NCI-H146 treated with DMSO at 0.1 percent for 48 hours (cell line): ENCODE data around the gene ERCC3.
"Not testable (repeated sequence)": the region's sequence is repeated elsewhere in the genome, so short reads cannot be mapped to it uniquely, and the experiment has no call there.

Source experiments
- DNase-seq: peaks from one replicate; lab custom pipeline; 2025; ENCODE audit not compliant: unreplicated experiment; lab: John Stamatoyannopoulos, UW

ERCC3 gene

DNA sequence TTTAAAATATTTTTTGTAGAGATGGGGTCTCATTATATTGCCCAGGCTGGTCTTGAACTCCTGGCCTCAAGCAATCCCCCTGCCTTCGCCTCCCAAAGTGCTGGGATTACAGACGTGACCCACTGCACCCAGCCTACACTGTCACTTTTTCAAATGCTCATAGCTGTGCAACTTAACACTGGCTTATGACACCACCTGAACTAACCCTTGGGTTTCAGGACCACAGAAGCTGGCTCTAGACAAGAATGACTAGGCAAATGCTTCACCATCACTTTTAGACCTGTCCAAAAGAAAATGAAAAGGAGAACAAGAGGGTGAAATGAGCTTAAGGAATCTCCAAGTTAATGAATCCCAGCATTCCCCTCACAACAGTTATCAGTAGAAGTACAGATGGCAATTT, 13.3 kb downstream of the ERCC3 start:
- no peak for DNase-seq

DNA sequence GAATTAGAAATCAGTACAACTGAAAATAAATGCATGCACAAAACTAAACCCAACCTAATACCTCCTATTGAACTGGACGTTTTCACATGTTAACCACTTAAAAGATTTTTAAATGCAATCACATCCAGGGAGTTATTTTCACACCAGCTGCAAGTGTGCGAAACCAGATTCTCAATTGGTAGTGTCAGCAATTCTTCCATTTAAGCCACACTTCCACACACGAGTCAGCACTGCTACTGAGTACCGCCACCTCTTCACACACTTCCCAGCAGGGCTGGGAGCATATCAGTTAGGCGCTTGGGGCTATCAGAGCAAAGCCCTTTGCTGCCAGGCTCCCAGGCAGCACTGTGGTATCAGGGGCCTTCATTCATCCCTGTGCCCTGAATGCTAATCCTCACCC, 14.2 kb downstream of the ERCC3 start:
- no peak for DNase-seq

DNA sequence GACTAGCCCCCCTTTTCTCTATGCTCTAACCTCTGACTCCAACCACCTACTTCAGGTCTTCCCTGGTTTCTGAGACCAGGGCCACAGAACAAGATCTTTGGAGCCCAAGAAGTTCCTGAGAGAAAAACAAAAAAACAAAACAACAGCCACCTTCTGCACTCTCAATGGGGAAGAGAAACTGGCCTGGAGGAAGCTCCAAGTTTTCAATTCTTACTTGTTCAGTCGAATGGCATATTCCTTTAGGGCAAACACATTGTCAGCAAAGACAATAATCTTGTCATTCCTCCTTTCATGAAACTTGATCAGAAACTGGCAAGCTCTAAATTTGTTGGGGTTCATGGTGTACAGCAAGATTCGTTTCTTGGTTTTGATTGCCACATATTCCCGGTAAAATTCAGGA, 15.0 kb downstream of the ERCC3 start:
- DNase-seq = no peak

DNA sequence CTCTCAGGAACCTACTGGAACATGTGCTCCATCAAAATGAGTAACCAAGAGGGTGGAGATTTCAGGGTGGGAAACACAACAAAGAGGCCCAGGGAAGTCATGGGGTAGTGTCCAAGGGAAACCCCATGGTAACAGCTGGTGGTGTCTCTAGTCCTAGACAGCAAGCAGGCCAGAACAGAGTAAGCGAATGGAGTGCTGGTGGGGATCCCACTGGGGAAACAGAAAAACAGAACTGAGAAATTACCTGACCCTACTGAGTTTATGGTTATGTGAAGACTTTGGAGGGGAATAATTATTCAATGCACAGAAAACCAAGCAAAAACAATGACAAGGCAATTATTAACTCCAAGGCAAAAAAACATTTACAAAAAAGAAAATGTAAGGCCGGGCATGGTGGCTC, 16.9 kb downstream of the ERCC3 start:
- no peak for DNase-seq

DNA sequence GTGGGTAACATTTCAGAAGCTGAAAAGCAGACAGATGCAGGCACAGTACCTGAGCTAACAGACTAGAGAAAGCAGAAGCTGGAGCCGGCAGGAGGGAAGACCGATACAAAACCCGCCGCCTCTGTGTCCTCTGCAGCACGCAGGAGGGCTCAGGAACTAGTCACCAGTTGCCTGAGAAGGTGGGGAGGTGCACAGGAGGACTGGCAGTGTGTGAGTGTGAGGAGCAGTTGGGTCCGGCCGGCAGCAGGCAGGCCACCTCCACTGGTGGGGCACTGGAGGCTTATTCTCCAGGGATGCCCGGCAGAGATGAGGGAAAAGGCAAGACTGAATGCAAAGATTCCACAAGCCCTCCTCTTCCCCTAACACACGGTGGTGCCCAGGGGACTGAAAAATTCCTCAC, 18.2 kb downstream of the ERCC3 start:
- no peak for DNase-seq

GRCh38 chr2:127275356-127275755, 18.6 kb downstream of the ERCC3 start:
- no peak for DNase-seq

GRCh38 chr2:127270663-127271062, 23.3 kb downstream of the ERCC3 start:
- DNase-seq = no peak

DNA sequence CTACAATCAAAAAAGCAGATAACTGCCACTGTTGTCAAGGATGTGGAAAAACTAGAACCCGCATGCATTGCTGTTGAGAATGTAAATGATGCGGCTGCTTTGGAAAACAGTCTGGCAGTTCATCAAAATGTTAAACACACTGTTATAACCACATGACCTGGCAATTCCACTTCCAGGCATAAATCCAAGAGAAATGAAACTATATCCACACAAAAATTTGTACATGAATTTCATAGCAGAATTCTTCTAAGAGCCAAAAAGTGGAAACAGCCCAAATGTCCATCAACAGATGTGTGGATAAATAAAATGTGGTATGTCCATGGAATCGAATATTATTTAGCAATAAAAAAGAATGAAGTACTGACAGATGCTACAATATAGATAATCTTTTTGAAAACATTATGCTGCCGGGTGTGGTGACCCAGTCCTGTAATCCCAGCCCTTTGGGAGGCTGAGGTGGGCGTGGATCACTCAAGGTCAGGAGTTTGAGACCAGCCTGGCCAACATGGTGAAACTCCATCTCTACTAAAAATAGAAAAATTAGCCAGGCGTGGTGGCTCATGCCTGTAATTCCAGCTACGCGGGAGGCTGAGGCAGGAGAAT, 32.0 kb downstream of the ERCC3 start:
- no peak for DNase-seq

DNA sequence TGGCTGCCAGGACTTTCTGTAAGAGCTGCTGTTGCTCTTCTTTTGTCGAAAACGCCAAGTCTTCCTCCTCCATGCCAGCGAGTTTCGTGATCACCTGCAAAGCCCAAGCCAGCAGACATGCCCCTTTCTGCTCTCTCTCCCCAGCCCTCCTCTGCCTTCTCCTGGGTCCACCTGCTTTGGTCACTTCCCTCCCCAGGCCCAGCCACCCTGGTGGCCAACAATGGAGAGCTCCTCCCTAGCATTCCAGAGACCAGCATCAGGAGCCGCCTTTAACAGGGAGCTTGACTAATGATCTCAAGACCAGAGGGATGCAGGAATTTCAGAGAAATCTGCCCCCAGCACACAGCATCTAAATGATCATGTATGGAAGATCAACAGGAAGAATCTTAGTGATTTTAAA, 34.6 kb downstream of the ERCC3 start:
- no peak for DNase-seq

- DNase-seq = no peak
These were observed 37.1 kb downstream of the ERCC3 start for GRCh38 chr2:127256866-127257265.

DNA sequence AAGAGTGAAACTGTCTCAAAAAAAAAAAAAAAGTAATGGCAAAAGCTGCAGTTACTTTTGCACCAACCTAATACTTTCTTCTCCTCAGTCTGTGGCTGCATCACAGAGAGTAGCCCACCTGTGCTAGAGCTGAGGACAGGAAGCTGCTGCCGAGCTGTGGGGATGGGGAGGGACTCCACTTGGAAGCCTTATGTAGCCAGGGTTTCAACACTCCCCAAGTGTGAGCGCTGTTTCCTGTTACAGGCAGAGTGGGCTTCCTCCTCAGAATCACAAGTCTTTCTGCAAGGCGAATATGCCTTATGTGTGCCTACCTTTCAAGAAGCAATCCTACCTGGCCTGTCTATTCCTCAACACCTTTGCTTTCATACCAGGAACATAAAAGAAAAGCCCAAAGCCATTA, 37.6 kb downstream of the ERCC3 start:
- no peak for DNase-seq

GRCh38 chr2:127255721-127256120, 38.2 kb downstream of the ERCC3 start:
- no peak for DNase-seq

DNA sequence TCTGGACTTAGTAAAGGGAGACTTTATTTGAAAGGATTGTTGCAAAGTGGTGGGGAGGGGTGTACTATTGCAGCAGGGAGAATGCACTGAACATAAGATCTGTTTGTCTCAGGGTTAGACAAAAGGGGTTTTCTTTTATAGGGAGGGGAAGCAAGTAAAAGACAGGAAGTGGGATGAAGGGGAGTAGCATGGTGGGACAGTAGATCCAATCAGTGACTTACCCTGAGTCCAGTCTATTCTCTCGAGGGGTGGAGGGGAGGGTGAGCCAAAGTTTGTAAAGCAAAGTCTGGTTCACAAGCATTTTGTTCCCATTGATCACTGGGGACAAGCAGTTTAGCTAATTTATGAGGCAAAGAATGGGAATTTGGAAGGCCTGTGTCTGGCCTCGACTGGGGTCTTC, 38.8 kb downstream of the ERCC3 start:
- no peak for DNase-seq

GRCh38 chr2:127254386-127254981, 39.5 kb downstream of the ERCC3 start:
- no peak for DNase-seq

DNA sequence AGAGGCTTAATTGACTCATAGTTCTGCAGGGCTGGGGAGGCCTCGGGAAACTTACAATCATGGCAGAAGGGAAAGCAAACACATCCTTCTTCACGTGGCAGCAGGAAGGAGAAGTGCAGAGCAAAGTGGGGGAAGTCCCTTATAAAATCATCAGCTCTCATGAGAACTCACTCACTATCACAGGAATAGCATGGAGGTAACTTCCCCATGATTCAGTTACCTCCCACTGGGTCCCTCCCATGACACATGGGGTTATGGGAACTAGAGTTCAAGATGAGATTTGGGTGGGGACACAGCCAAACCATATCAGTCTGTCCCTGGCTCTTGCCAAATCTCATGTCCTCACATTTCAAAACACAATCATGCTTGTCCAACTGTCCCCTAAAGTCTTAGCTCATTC, 52.8 kb downstream of the ERCC3 start:
- DNase-seq = not testable (repeated sequence)

DNA sequence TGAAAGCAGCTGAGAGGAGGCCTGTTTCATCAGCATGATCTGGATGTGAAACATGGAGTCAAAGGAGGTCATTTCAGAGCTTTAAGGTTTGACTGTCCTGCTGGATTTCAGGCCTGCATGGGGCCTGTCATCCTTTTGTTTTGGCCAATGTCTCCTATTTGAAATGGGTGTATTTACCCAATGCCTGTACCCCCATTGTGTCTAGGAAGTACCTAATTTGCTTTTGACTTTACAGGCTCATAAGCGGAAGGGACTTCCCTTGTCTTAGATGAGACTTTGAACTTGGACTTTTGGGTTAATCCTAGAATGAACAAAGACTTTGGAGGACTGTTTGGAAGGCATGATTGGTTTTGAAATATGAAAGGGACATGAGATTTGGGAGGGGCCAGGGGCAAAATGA, 54.5 kb downstream of the ERCC3 start:
- no peak for DNase-seq

DNA sequence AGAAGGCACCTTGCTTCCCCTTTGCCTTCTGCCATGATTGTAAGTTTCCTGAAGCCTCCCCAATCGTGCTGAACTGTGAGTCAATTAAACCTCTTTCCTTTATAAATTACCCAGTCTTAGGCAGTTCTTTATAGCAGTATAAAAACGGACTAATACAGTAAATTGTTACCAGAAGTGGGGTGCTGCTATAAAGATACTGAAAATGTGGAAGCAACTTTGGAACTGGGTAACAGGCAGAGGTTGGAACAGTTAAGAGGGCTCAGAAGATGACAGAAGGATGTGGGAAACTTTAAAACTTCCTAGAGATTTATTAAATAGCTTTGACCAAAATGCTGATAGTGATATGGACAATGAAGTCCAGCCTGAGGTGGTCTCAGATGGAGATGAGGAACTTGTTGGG, 56.2 kb downstream of the ERCC3 start:
- DNase-seq = not testable (repeated sequence)

DNA sequence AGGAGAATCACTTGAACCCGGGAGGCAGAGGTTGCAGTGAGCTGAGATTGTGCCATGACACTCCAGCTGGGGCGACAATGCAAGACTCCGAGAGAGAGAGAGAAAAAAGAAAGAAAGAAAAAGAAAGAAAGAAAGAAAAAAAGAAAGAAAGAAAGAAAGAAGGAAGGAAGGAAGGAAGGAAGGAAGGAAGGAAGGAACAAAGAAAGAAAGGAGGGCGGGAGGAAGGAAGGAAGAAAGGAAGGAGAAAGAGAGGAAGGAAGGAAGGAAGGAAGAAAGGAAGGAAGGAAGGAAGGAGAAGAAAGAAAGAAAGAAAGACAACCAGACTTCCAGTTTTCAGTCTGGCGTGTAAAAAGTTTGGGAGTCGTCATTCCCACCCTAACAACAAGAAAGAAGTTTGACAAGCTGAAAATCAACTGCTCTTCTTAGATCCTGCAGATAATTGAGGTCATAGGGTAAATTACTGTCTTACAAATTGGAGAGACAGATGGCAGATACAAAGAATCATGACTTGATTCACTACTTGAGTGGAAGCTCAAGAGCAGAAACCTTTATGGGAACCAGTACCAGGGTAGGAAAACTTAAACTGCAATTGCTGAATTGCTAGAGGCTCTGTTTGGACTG, 58.8 kb downstream of the ERCC3 start:
- DNase-seq = no peak

DNA sequence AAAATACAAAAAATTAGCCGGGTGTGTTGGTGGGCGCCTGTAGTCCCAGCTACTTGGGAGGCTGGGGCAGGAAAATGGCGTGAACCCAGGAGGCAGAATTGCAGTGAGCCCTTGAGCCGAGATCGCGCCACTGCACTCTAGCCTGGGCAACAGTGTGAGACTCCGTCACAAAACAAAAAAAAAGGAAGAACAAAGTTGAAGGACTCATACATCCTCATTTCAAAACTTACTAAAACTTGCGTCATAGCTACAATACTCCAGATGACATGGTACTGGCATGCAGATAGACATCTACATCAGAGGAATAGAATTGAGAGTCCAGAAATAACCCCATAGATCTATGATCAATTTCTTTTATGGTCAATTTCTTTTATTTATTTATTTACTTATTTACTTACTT, 60.2 kb downstream of the ERCC3 start:
- no peak for DNase-seq

- DNase-seq = no peak
These were observed 62.6 kb downstream of the ERCC3 start for GRCh38 chr2:127231130-127231865.

GRCh38 chr2:127229555-127229954, 64.4 kb downstream of the ERCC3 start:
- no peak for DNase-seq

DNA sequence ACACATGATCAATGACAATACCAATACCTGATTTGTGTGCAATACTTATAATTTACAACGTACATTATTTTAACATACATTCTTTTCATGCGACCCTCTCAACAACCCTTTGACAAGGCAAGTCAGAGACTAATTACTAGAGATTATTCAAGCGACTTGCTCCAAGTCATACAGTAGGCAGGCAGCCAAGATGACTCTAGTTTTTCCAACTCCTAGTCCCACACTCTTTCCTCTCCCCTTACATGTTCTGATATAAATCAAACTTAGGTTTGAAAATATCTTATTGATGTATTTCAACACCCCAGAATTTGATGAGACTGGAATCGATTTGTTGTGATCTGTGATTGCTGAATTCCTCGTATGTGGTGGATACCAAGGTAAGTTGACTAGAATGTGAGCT, 65.8 kb downstream of the ERCC3 start:
- DNase-seq = no peak
